H9 (cell line): ENCODE measurements around the gene NYAP2. TPM values are rescaled to one million over a fixed set of nuclear protein-coding genes. Genes with fewer than 3 reads are reported as not detected.

ENCODE experiments used
- DNase-seq: peaks from one replicate; pipeline ENCODE4 v3.0.0-alpha.2; 2017
- H2AFZ ChIP-seq: one replicate; pipeline ENCODE4 v1.6.1; 2013; ENCODE audit warnings: mild to moderate bottlenecking, low read length, control low read depth, moderate library complexity
- H2AK5ac ChIP-seq: 2 replicates; pipeline ENCODE4 v1.6.1; 2013; ENCODE audit warnings: low read length, control low read depth, mixed read lengths; ENCODE audit not compliant: insufficient read length
- H2BK120ac ChIP-seq: one replicate; pipeline ENCODE4 v1.6.1; 2013; ENCODE audit warnings: low read depth, mild to moderate bottlenecking, low read length, control low read depth, inconsistent platforms; ENCODE audit not compliant: poor library complexity, severe bottlenecking
- H2BK12ac ChIP-seq: 2 replicates; pipeline ENCODE4 v1.6.1; 2013; ENCODE audit warnings: low read length, control low read depth, mixed read lengths, low read depth; ENCODE audit not compliant: insufficient read length
- H2BK15ac ChIP-seq: 2 replicates; pipeline ENCODE4 v1.6.1; 2013; ENCODE audit warnings: low read depth, low read length, control low read depth
- H2BK20ac ChIP-seq: one replicate; pipeline ENCODE4 v1.6.1; 2013; ENCODE audit warnings: low read depth, mild to moderate bottlenecking, low read length, control low read depth, inconsistent platforms; ENCODE audit not compliant: poor library complexity, severe bottlenecking
- H2BK5ac ChIP-seq: 2 replicates; pipeline ENCODE4 v1.6.1; 2013; ENCODE audit warnings: low read length, control low read depth, mixed read lengths; ENCODE audit not compliant: insufficient read length
- H3K14ac ChIP-seq: 2 replicates; pipeline ENCODE4 v1.6.1; 2013; ENCODE audit warnings: low read length, control low read depth; ENCODE audit not compliant: insufficient read depth
- H3K18ac ChIP-seq: 2 replicates; pipeline ENCODE4 v1.6.1; 2013; ENCODE audit warnings: low read depth, mild to moderate bottlenecking, mixed read lengths, low read length, control low read depth; ENCODE audit not compliant: insufficient read length
- H3K23ac ChIP-seq: 2 replicates; pipeline ENCODE4 v1.6.1; 2013; ENCODE audit warnings: low read length, control low read depth, mixed read lengths, low read depth; ENCODE audit not compliant: insufficient read length
- H3K23me2 ChIP-seq: 2 replicates; pipeline ENCODE4 v1.6.1; 2013; ENCODE audit warnings: low read depth, mild to moderate bottlenecking, mixed read lengths, low read length, control low read depth; ENCODE audit not compliant: insufficient read length, poor library complexity, severe bottlenecking
- H3K27ac ChIP-seq: 2 replicates; pipeline ENCODE4 v1.5.1; 2013; ENCODE audit warnings: low read length, control low read depth, mixed read lengths, low read depth; ENCODE audit not compliant: insufficient read length
- H3K27me3 ChIP-seq: 2 replicates; pipeline ENCODE4 v1.6.1; 2013; ENCODE audit warnings: low read length, control low read depth, inconsistent platforms; ENCODE audit not compliant: insufficient read depth
- H3K4ac ChIP-seq: 2 replicates; pipeline ENCODE4 v1.6.1; 2013; ENCODE audit warnings: low read depth, mild to moderate bottlenecking, control low read depth, inconsistent platforms, low read length, moderate library complexity
- H3K4me1 ChIP-seq: 2 replicates; pipeline ENCODE4 v1.6.1; 2013; ENCODE audit warnings: low read length, control low read depth, inconsistent platforms; ENCODE audit not compliant: insufficient read depth
- H3K4me2 ChIP-seq: 2 replicates; pipeline ENCODE4 v1.6.1; 2013; ENCODE audit warnings: low read length, control low read depth, mixed read lengths; ENCODE audit not compliant: insufficient read length, insufficient read depth
- H3K56ac ChIP-seq: 2 replicates; pipeline ENCODE4 v1.6.1; 2013; ENCODE audit warnings: low read depth, mild to moderate bottlenecking, mixed read lengths, low read length, control low read depth; ENCODE audit not compliant: insufficient read length
- H3K79me1 ChIP-seq: 2 replicates; pipeline ENCODE4 v1.6.1; 2013; ENCODE audit warnings: low read depth, mild to moderate bottlenecking, moderate library complexity, low read length, control low read depth, inconsistent platforms; ENCODE audit not compliant: insufficient read depth, poor library complexity, severe bottlenecking
- H3K79me2 ChIP-seq: 2 replicates; pipeline ENCODE4 v1.6.1; 2013; ENCODE audit warnings: low read length, control low read depth, inconsistent platforms; ENCODE audit not compliant: insufficient read depth
- H3K9ac ChIP-seq: 2 replicates; pipeline ENCODE4 v1.6.1; 2013; ENCODE audit warnings: low read length, control low read depth, mixed read lengths; ENCODE audit not compliant: insufficient read length; ENCODE audit errors: extremely low read depth
- H3K9me3 ChIP-seq: one replicate; pipeline ENCODE4 v1.6.1; 2013; ENCODE audit warnings: low read depth, low read length, inconsistent platforms; ENCODE audit not compliant: control insufficient read depth
- H3T11ph ChIP-seq: one replicate; pipeline ENCODE4 v1.6.1; 2013; ENCODE audit warnings: mild to moderate bottlenecking, low read length, control low read depth, inconsistent platforms
- H4K20me1 ChIP-seq: one replicate; pipeline ENCODE4 v1.6.1; 2013; ENCODE audit not compliant: control insufficient read depth, insufficient read length, insufficient read depth
- H4K5ac ChIP-seq: 2 replicates; pipeline ENCODE4 v1.6.1; 2013; ENCODE audit warnings: low read depth, mild to moderate bottlenecking, mixed read lengths, low read length, control low read depth; ENCODE audit not compliant: insufficient read length
- H4K8ac ChIP-seq: replicated peaks from 2 replicates; pipeline ENCODE4 v1.6.1; 2013; ENCODE audit warnings: low read length, control low read depth, mixed read lengths, low read depth; ENCODE audit not compliant: insufficient read length
- H4K91ac ChIP-seq: 2 replicates; pipeline ENCODE4 v1.6.1; 2013; ENCODE audit warnings: low read depth, mild to moderate bottlenecking, moderate library complexity, mixed read lengths, low read length, control low read depth; ENCODE audit not compliant: insufficient read length
- H3K27ac Mint-ChIP-seq, 3 experiments: 2 replicates in 2 of 3; 3 replicates in 1 of 3; pipeline ENCODE4 v1.8.0; 2020 to 2021; ENCODE audit warnings: mixed read lengths in 3 of 3, mild to moderate bottlenecking in 1 of 3, moderate library complexity in 1 of 3
- H3K27me3 Mint-ChIP-seq: 2 replicates; pipeline ENCODE4 v1.8.0; 2021; ENCODE audit warnings: low read depth, mild to moderate bottlenecking, moderate library complexity, mixed read lengths
- H3K36me3 Mint-ChIP-seq, 3 experiments: 2 replicates in 2 of 3; 3 replicates in 1 of 3; pipeline ENCODE4 v1.8.0; 2020 to 2021; ENCODE audit warnings: low read depth in 3 of 3, mixed read lengths in 3 of 3; ENCODE audit not compliant: insufficient read depth in 1 of 3
- H3K4me1 Mint-ChIP-seq, 2 experiments: 2 replicates each; pipeline ENCODE4 v1.8.0; 2020; ENCODE audit warnings: mixed read lengths in 2 of 2
- H3K4me3 Mint-ChIP-seq, 2 experiments: 2 replicates in 1 of 2; 3 replicates in 1 of 2; pipeline ENCODE4 v1.8.0; 2020 to 2021; ENCODE audit warnings: mild to moderate bottlenecking in 2 of 2, mixed read lengths in 2 of 2, moderate library complexity in 1 of 2
- H3K9me3 Mint-ChIP-seq, 2 experiments: 2 replicates in 1 of 2; 3 replicates in 1 of 2; pipeline ENCODE4 v1.8.0; 2020; ENCODE audit warnings: mild to moderate bottlenecking in 2 of 2, mixed read lengths in 2 of 2, moderate library complexity in 1 of 2
- WGBS: extraction: QIAGEN DNeasy Blood & Tissue Kit; methylation state at CpG from one replicate; pipeline ENCODE4 v1.1.7; 2013; ENCODE audit warnings: missing lambda C conversion rate, low lambda C conversion rate, mixed read lengths; ENCODE audit not compliant: insufficient read length; ENCODE audit errors: extremely low coverage; 5-methylcytosine and 5-hydroxymethylcytosine counted together
- total RNA-seq: library from RNA; stranded (reverse); gene quantifications from 2 replicates; pipeline ENCODE4 v1.2.1, GENCODE V29; 2021
- TF ChIP-seq, protein P1 (sequence below): fragments of 200-600 bp; sonication (generic); conservative IDR thresholded peaks from 3 replicates; pipeline ENCODE4 v1.8.0; 2021; ENCODE audit warnings: antibody characterized with exemption, mild to moderate bottlenecking

The NYAP2 gene
- total RNA-seq, 1 experiment from 2014 or later = not detected

DNA sequence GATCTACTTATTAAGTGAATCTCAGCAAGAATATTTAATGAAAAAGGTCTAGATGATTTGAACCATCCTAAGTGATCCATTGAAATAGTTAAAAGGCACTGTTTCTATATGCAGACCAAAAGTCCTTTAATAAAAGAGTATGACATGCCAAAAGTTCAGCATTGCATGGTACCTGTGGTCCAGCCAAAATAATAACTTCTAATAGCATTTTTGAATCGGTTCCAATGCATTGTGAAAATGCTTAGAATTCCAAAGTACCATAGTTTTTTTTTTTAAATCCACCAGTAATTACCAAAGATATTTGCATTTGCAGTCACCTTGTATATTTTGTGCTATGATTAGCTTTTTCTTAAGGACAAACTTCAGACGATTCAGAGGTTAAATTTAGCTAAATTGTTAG lies 79.9 kb downstream of the NYAP2 start:
- no peak overlapping the region for H3K56ac ChIP-seq
- H3K27ac ChIP-seq = no peak overlapping the region
- no peaks in the 10 kb centered on the region for H3K23me2 ChIP-seq
- Mint-ChIP-seq H3K4me1 (no peaks in the 10 kb centered on the region), H3K9me3 (no peaks in the 10 kb centered on the region; a peak in 1 of 5 replicates), H3K27ac (no peak overlapping the region), H3K27me3 (no peaks in the 10 kb centered on the region), H3K36me3 (no peaks in the 10 kb centered on the region; a peak in 1 of 7 replicates), H3K4me3 (no peak overlapping the region)
- no peak overlapping the region for H2BK120ac ChIP-seq
- H3K9me3 ChIP-seq = no peaks in the 10 kb centered on the region
- no peak overlapping the region for H3K18ac ChIP-seq
- DNase-seq = no peak
- TF ChIP-seq, protein P1, sequence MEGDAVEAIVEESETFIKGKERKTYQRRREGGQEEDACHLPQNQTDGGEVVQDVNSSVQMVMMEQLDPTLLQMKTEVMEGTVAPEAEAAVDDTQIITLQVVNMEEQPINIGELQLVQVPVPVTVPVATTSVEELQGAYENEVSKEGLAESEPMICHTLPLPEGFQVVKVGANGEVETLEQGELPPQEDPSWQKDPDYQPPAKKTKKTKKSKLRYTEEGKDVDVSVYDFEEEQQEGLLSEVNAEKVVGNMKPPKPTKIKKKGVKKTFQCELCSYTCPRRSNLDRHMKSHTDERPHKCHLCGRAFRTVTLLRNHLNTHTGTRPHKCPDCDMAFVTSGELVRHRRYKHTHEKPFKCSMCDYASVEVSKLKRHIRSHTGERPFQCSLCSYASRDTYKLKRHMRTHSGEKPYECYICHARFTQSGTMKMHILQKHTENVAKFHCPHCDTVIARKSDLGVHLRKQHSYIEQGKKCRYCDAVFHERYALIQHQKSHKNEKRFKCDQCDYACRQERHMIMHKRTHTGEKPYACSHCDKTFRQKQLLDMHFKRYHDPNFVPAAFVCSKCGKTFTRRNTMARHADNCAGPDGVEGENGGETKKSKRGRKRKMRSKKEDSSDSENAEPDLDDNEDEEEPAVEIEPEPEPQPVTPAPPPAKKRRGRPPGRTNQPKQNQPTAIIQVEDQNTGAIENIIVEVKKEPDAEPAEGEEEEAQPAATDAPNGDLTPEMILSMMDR = no peak
- no peak overlapping the region for H2BK15ac ChIP-seq
- H3K4ac ChIP-seq = no peak overlapping the region
- no peak overlapping the region for H3T11ph ChIP-seq
- H4K5ac ChIP-seq = no peak overlapping the region
- no peak overlapping the region for H2BK5ac ChIP-seq
- no peaks in the 10 kb centered on the region for H3K79me1 ChIP-seq
- no peaks in the 10 kb centered on the region for H3K79me2 ChIP-seq
- no peak overlapping the region for H4K8ac ChIP-seq
- no peak overlapping the region for H2BK12ac ChIP-seq
- no peak overlapping the region for H3K4me2 ChIP-seq
- H4K91ac ChIP-seq = no peak overlapping the region
- no peak overlapping the region for H2AFZ ChIP-seq
- WGBS = no CpG with 5 or more reads among the region's 2 CpGs
- no peak overlapping the region for H3K23ac ChIP-seq
- no peaks in the 10 kb centered on the region for H3K27me3 ChIP-seq
- H4K20me1 ChIP-seq = no peaks in the 10 kb centered on the region
- no peak overlapping the region for H3K14ac ChIP-seq
- no peak overlapping the region for H2AK5ac ChIP-seq
- no peak overlapping the region for H3K9ac ChIP-seq
- no peaks in the 10 kb centered on the region for H3K4me1 ChIP-seq
- H2BK20ac ChIP-seq = no peak overlapping the region
